Measurements from ENCODE around the gene GGT6. TPM values are rescaled to one million over a fixed set of nuclear protein-coding genes. Genes with fewer than 3 reads are reported as not detected.
A peak's percentile ranks its signal among the peaks of the same experiment; 100 is the strongest.

The GGT6 gene
- total RNA-seq, 1 donor = not detected

DNA sequence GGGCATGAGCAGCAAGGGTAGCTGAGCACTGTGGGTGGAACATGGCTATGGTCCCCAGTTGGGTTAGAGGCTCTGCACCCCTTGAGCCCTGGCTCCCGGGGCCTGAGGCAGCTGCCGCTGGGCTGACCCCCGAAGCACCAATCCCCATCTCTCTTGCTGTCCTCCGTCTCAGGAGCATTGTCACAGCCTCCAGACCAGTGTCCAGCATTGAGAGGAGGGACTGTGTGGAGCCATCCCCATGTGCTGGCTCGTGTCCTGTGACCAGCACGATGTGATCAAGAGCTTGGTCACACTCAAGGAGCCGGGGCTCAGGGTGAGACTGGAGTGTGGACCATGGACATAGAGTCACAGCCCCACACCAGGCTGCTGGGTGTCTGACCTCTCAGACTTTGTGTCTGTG is 26.8 kb upstream of the GGT6 start:
- DNase-seq (ENCODE audit: low read depth) = no peak
- no peak overlapping the region for H3K4me3 ChIP-seq (ENCODE audit: low read depth, low read length)
- TF ChIP-seq, protein P1, sequence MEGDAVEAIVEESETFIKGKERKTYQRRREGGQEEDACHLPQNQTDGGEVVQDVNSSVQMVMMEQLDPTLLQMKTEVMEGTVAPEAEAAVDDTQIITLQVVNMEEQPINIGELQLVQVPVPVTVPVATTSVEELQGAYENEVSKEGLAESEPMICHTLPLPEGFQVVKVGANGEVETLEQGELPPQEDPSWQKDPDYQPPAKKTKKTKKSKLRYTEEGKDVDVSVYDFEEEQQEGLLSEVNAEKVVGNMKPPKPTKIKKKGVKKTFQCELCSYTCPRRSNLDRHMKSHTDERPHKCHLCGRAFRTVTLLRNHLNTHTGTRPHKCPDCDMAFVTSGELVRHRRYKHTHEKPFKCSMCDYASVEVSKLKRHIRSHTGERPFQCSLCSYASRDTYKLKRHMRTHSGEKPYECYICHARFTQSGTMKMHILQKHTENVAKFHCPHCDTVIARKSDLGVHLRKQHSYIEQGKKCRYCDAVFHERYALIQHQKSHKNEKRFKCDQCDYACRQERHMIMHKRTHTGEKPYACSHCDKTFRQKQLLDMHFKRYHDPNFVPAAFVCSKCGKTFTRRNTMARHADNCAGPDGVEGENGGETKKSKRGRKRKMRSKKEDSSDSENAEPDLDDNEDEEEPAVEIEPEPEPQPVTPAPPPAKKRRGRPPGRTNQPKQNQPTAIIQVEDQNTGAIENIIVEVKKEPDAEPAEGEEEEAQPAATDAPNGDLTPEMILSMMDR (IDR thresholded peaks at IDR 0.05; ENCODE audit: insufficient read depth, low read length) = no peak

DNA sequence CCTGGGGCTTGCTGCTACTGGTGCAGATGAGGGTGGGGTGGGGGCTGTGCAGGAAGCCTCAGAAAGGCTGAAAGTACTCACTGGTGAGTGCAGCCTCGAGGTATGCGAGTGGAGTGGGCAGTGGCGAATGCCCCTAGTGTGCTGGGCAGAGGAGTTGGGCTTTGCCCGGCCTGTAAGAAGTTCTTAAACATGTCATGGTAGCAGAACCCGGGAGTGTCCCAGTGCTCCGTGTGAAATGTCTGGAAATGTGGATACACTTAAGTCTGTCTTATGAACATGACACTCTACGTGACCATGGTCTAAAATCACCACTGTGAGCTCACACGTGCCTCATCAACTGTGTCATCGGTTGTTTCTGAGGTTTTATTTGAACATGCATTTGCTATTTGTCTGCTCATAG is 25.7 kb upstream of the GGT6 start:
- TF ChIP-seq, protein P1 (IDR thresholded peaks at IDR 0.05; ENCODE audit: insufficient read depth, low read length) = no peak
- DNase-seq (ENCODE audit: low read depth) = no peak
- no peak overlapping the region for H3K4me3 ChIP-seq (ENCODE audit: low read depth, low read length)

GRCh38 chr17:4585638-4585994 is 25.2 kb upstream of the GGT6 start:
- TF ChIP-seq, protein P1 (IDR thresholded peaks at IDR 0.05; ENCODE audit: insufficient read depth, low read length) = no peak
- no peak for DNase-seq (ENCODE audit: low read depth)
- no peak overlapping the region for H3K4me3 ChIP-seq (ENCODE audit: low read depth, low read length)

DNA sequence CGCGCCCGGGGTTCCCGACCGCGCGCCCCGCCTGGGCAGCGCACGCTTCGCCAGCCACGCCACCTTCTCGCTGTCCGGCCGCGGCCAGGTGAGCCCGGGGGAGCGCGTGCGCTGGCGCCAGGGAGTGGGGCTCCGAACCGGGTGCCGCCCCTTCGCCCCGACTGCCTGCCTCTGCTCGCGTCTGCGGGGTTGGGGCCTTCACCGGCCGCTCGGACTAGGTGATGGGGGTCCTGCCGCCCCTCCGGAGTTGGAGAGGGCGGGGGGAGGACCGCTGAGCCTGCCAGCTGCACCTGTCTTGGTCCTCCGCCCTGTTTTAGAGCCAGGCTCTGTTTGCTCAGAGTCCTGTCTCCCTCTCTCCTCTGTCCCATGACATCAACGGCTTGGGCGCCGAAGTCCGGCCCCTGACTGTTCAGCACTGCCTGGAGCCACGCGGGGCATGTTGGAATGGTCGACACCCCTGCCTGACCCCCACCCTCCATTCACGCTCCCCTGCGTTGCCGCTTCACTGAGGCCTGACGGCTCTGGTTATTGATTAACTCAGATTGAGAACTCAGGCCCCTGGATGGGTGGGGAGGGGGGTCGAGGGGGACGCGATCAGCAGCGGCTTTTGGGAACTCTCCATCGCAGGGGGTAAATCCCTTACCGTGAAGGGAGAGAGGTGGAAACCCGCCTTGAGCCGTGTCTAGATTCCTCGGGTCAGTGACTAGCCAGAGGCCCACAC is 24.7 kb upstream of the GGT6 start:
- TF ChIP-seq, protein P1 (IDR thresholded peaks at IDR 0.05; ENCODE audit: insufficient read depth, low read length) = no peak
- no peak for DNase-seq (ENCODE audit: low read depth)

GRCh38 chr17:4584101-4584916 is 23.9 kb upstream of the GGT6 start, which contains the start of gene SMTNL2:
Gene SMTNL2, plus strand, starts transcription at chr17:4584529. Its CDS starts 77 bp downstream, at chr17:4584606.
- TF ChIP-seq, protein P1 (IDR thresholded peaks at IDR 0.05; ENCODE audit: insufficient read depth, low read length) = no peak
- no peak within 1 kb of the TSS for H3K4me3 ChIP-seq (ENCODE audit: low read depth, low read length)
- DNase-seq (ENCODE audit: low read depth) = no peak

More for the DNA sequence above, 24.7 kb upstream of the GGT6 start:
- H3K4me3 ChIP-seq (ENCODE audit: low read depth, low read length) = no peak overlapping the region

GRCh38 chr17:4583782-4584100 is 23.4 kb upstream of the GGT6 start:
- DNase-seq (ENCODE audit: low read depth) = no peak
- no peak overlapping the region for H3K4me3 ChIP-seq (ENCODE audit: low read depth, low read length)
- TF ChIP-seq, protein P1 (IDR thresholded peaks at IDR 0.05; ENCODE audit: insufficient read depth, low read length) = peak; percentile 54

Measured in fibroblast of the aortic adventitia (primary cell).